HEK293T (cell line): Measurements from ENCODE around the gene PCMT1.
A peak's percentile ranks its signal among the peaks of the same experiment; 100 is the strongest.

ENCODE experiments used
- CTCF ChIA-PET: fragments of 350-600 bp; formaldehyde crosslinking; extraction: SDS; loops from one replicate; lab custom pipeline; 2021; ENCODE audit warnings: antibody characterized with exemption, inconsistent platforms; lab: Yijun Ruan, JAX
- POLR2A ChIA-PET: fragments of 350-600 bp; formaldehyde crosslinking; extraction: SDS; loops from one replicate; lab custom pipeline; 2020; ENCODE audit warnings: antibody characterized with exemption, inconsistent platforms; lab: Yijun Ruan, JAX
- DNase-seq: peaks from one replicate; pipeline ENCODE4 v3.0.0; 2012; ENCODE audit warnings: mixed read lengths; ENCODE audit errors: extremely low spot score
- ARNT ChIP-seq: fragments of 450-650 bp; IDR thresholded peaks from 2 replicates; pipeline ENCODE4 v1.6.1; 2017; ENCODE audit warnings: mild to moderate bottlenecking
- BHLHE40 ChIP-seq: fragments of 450-650 bp; IDR thresholded peaks from 2 replicates; pipeline ENCODE4 v1.6.1; 2016; ENCODE audit warnings: mild to moderate bottlenecking, moderate library complexity, borderline replicate concordance
- CTBP1 ChIP-seq: fragments of 450-650 bp; IDR thresholded peaks from 2 replicates; pipeline ENCODE4 v1.6.1; 2016; ENCODE audit warnings: borderline replicate concordance
- ELF4 ChIP-seq: fragments of 450-650 bp; IDR thresholded peaks from 2 replicates; pipeline ENCODE4 v1.6.1; 2017; ENCODE audit warnings: antibody characterized with exemption
- FOXA1 ChIP-seq: fragments of 450-650 bp; IDR thresholded peaks from 2 replicates; pipeline ENCODE4 v1.6.1; 2016; ENCODE audit warnings: mild to moderate bottlenecking
- FOXK2 ChIP-seq: fragments of 450-650 bp; IDR thresholded peaks from 2 replicates; pipeline ENCODE4 v1.6.1; 2016; ENCODE audit warnings: mild to moderate bottlenecking
- FOXM1 ChIP-seq: fragments of 450-650 bp; IDR thresholded peaks from 2 replicates; pipeline ENCODE4 v1.6.1; 2017; ENCODE audit warnings: mild to moderate bottlenecking, borderline replicate concordance
- HDGF ChIP-seq: fragments of 450-650 bp; IDR thresholded peaks from 2 replicates; pipeline ENCODE4 v1.6.1; 2017; ENCODE audit warnings: antibody characterized with exemption, borderline replicate concordance
- L3MBTL2 ChIP-seq: fragments of 450-650 bp; conservative IDR thresholded peaks from 2 replicates; pipeline ENCODE4 v1.6.1; 2016; ENCODE audit warnings: mild to moderate bottlenecking
- LEF1 ChIP-seq: fragments of 450-650 bp; IDR thresholded peaks from 2 replicates; pipeline ENCODE4 v1.6.1; 2017; ENCODE audit warnings: mild to moderate bottlenecking, borderline replicate concordance
- NFRKB ChIP-seq: fragments of 450-650 bp; IDR thresholded peaks from 2 replicates; pipeline ENCODE4 v1.6.1; 2016; ENCODE audit warnings: mild to moderate bottlenecking, moderate library complexity
- SP1 ChIP-seq: fragments of 450-650 bp; IDR thresholded peaks from 2 replicates; pipeline ENCODE4 v1.6.1; 2017
- SUZ12 ChIP-seq: fragments of 450-650 bp; IDR thresholded peaks from 2 replicates; pipeline ENCODE4 v1.6.1; 2016; ENCODE audit warnings: mild to moderate bottlenecking
- TARDBP ChIP-seq: fragments of 450-650 bp; IDR thresholded peaks from 2 replicates; pipeline ENCODE4 v1.6.1; 2016
- ZNF384 ChIP-seq: fragments of 450-650 bp; IDR thresholded peaks from 2 replicates; pipeline ENCODE4 v1.6.1; 2016
- TF ChIP-seq, protein P1 (sequence below): fragments of 450-650 bp; IDR thresholded peaks from 2 replicates; pipeline ENCODE4 v1.6.1; 2016

Gene PCMT1

GRCh38 chr6:149749594-149750135 lies at the start of gene PCMT1:
TSS of gene PCMT1 (plus strand) at chr6:149749741. CDS start at chr6:149749902, 161 bp downstream.
- POLR2A ChIA-PET: interaction anchor here (0.8 to 1.8 kb wide), 10 partner anchors 10 to 184 kb away, joined by 3 to 17 read pairs (median 3); partner anchors contain the start of gene LATS1

GRCh38 chr6:149701714-149702113 lies 47.8 kb upstream of the PCMT1 start:
- CTCF ChIA-PET: interaction anchor here (0.6 kb wide), 1 partner anchor 22 kb away, joined by 4 read pairs; no protein-coding TSS in a partner anchor
- DNase-seq: no peak
- POLR2A ChIA-PET: no interaction called here
- no peak for TF ChIP-seq HDGF
- no peak for TF ChIP-seq ZNF384
- no peak for TF ChIP-seq FOXM1
- no peak for TF ChIP-seq CTBP1
- no peak for TF ChIP-seq BHLHE40

More at GRCh38 chr6:149749594-149750135, at the start of gene PCMT1:
- CTCF ChIA-PET: no interaction called here
- peak; percentile 96 for DNase-seq
- TF ChIP-seq SP1 (no peak), HDGF (peak; percentile 73; the same call in 1 of the 2 replicates), L3MBTL2 (peak; percentile 77; the same call in 1 of the 2 replicates)

DNA sequence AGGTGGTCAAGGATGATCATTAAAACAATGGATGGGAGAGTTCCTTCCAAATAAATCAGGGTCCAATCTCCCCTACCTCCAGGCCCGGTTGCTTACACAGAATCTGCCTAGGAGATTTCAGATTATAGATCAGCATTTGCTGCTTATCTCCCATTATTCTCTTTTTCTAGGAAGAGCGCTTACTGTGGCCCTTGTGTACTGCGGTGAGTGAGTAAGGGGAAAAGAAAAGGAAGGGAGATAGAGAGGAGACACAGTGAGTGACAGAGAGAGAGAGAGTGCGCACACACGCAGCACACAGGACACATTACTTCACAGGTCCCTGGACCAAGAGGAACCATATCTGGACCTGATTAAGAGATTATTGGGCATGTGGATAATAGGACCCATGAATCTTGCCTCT lies 37.8 kb upstream of the PCMT1 start:
- ChIA-PET POLR2A (no interaction called here), CTCF (no interaction called here)
- DNase-seq: no peak
- no peak for TF ChIP-seq CTBP1
- TF ChIP-seq ARNT: no peak
- TF ChIP-seq ZNF384: no peak
- TF ChIP-seq ELF4: no peak
- TF ChIP-seq SP1: no peak

DNA sequence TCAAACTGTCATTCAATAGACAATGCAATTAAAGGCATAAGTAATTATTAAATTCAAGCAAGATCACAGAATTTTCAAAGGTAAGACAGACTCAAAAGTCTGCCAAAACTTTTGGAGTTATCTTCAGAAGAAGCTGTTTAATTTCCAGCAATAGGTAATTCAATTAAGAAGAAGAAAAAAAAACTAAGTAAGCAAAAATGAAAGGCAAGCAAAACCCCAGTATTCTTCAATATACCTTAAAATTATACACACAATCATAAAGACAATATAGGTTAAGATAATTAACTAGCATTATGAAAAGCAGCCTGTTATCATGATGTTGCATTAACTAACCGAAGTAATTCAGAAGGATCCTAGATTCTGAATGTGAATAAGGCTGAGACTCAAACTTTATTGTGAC lies 35.1 kb upstream of the PCMT1 start:
- no peak for DNase-seq
- ChIA-PET CTCF (no interaction called here), POLR2A (no interaction called here)
- TF ChIP-seq ZNF384 (no peak), TARDBP (no peak), LEF1 (no peak), FOXM1 (no peak), SUZ12 (no peak), ARNT (no peak), ELF4 (no peak), HDGF (no peak), L3MBTL2 (no peak)
- TF ChIP-seq, protein P1, sequence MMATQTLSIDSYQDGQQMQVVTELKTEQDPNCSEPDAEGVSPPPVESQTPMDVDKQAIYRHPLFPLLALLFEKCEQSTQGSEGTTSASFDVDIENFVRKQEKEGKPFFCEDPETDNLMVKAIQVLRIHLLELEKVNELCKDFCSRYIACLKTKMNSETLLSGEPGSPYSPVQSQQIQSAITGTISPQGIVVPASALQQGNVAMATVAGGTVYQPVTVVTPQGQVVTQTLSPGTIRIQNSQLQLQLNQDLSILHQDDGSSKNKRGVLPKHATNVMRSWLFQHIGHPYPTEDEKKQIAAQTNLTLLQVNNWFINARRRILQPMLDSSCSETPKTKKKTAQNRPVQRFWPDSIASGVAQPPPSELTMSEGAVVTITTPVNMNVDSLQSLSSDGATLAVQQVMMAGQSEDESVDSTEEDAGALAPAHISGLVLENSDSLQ: no peak

GRCh38 chr6:149716181-149716963 lies 33.2 kb upstream of the PCMT1 start:
- TF ChIP-seq TARDBP (no peak), ELF4 (no peak), HDGF (no peak), FOXA1 (no peak), L3MBTL2 (no peak), LEF1 (no peak), CTBP1 (no peak), SP1 (no peak), BHLHE40 (no peak), SUZ12 (no peak), NFRKB (no peak), ZNF384 (no peak), ARNT (no peak)
- TF ChIP-seq, protein P1: no peak
- ChIA-PET CTCF (no interaction called here), POLR2A (interaction anchor here (2.2 to 2.5 kb wide), 3 partner anchors 12 to 170 kb away, joined by 10 to 20 read pairs (median 17); partner anchors contain the start of genes PCMT1 and PPIL4)
- DNase-seq: no peak

DNA sequence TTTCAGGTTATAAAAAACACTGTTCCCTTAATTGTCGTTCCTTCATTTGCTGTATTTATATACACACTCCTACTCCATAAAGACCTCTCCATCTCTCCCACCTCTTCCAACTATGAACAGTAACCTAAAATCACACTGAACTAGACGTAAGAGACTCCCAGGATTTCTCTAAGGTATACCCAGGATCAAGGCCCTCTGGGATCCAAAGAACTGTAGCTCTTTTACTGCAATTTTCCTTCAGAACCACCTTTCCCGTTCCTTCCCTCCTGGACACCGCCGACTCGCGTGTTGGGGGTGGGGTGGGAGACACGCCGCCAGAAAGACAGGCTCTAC lies 32.3 kb upstream of the PCMT1 start:
- ChIA-PET POLR2A (interaction anchor here (0.6 to 2.5 kb wide), 15 partner anchors 11 to 189 kb away, joined by 3 to 20 read pairs (median 4); partner anchors contain the start of genes GINM1, KATNA1, NUP43 and PCMT1), CTCF (no interaction called here)
- DNase-seq: no peak
- no peak for TF ChIP-seq CTBP1
- TF ChIP-seq HDGF: no peak
- TF ChIP-seq FOXK2: no peak
- no peak for TF ChIP-seq TARDBP
- TF ChIP-seq SUZ12: no peak
- TF ChIP-seq, protein P1: no peak; the same call in 1 of the 2 replicates
- no peak for TF ChIP-seq L3MBTL2
- no peak for TF ChIP-seq FOXM1
- TF ChIP-seq ARNT: no peak
- TF ChIP-seq SP1: no peak
- no peak for TF ChIP-seq ELF4
- no peak for TF ChIP-seq FOXA1
- no peak for TF ChIP-seq ZNF384
